Effector CD4-positive, alpha-beta T cell (primary cell): ENCODE data around the gene STX1B.
A peak's percentile ranks its signal among the peaks of the same experiment; 100 is the strongest.
"Not testable (repeated sequence)": the region's sequence is repeated elsewhere in the genome, so short reads cannot be mapped to it uniquely, and the experiment has no call there.

Experiments
- DNase-seq: peaks from one replicate; pipeline ENCODE4 v3.0.0-alpha.2; 2020

Gene STX1B

GRCh38 chr16:30949650-30950515, 60.6 kb downstream of the STX1B start:
- DNase-seq = no peak

- peak; percentile 29 for DNase-seq
These were observed 61.5 kb downstream of the STX1B start, which contains the start of gene ORAI3 for GRCh38 chr16:30948667-30949649. ORAI3 (plus strand) TSS chr16:30949068; CDS start chr16:30949290, 222 bp downstream.

- DNase-seq = no peak
These were observed 62.4 kb downstream of the STX1B start for GRCh38 chr16:30947859-30948666.

- no peak for DNase-seq
These were observed 62.9 kb downstream of the STX1B start for GRCh38 chr16:30947541-30947858.

- DNase-seq = no peak
These were observed 63.5 kb downstream of the STX1B start for GRCh38 chr16:30946671-30947540.

- DNase-seq = no peak
These were observed 66.1 kb downstream of the STX1B start for GRCh38 chr16:30944352-30944751.

GRCh38 chr16:30942426-30942806, 68.0 kb downstream of the STX1B start:
- DNase-seq = no peak

GRCh38 chr16:30941600-30942425, 68.6 kb downstream of the STX1B start:
- peak; percentile 48 for DNase-seq

GRCh38 chr16:30939571-30939970, 70.9 kb downstream of the STX1B start:
- DNase-seq = not testable (repeated sequence)
